Body of pancreas (tissue), 4 donors: ENCODE data around the gene B3GLCT. TPM values are rescaled to one million over a fixed set of nuclear protein-coding genes. Genes with fewer than 3 reads are reported as not detected.

ENCODE experiments used
- ATAC-seq: fragments of 150-250 bp; one replicate; pipeline ENCODE4 v1.9.1; 2016
- DNase-seq, 4 donors: peaks; one replicate each; pipeline ENCODE4 v3.0.0-alpha.2; 2019
- H3K27ac ChIP-seq, 4 donors: fragments of 200-600 bp; sonication (generic); 1 replicate in 3 of 4; 2 replicates in 1 of 4; pipeline versions ENCODE4 v1.5.1 to v1.6.1; 2016 to 2019; ENCODE audit warnings: mild to moderate bottlenecking in 1 of 4, mixed read lengths in 1 of 4, moderate library complexity in 1 of 4
- H3K27me3 ChIP-seq, 2 donors: fragments of 200-600 bp; sonication (generic); one replicate each; pipeline ENCODE4 v1.6.0; 2016; ENCODE audit warnings: mild to moderate bottlenecking in 1 of 2
- H3K36me3 ChIP-seq, 2 donors: fragments of 200-600 bp; sonication (generic); replicated peaks in 1 of 2; 2 replicates each; pipeline ENCODE4 v1.5.1; 2016; ENCODE audit warnings: low read depth in 2 of 2; ENCODE audit not compliant: insufficient read depth in 1 of 2
- H3K4me1 ChIP-seq: fragments of 200-600 bp; sonication (generic); one replicate; pipeline ENCODE4 v1.6.0; 2016
- H3K4me3 ChIP-seq, 2 donors: fragments of 200-600 bp; sonication (generic); 1 replicate in 1 of 2; 2 replicates in 1 of 2; pipeline ENCODE4 v1.5.1; 2016 to 2019
- H3K9me3 ChIP-seq, 3 donors: fragments of 200-600 bp; sonication (generic); 1 replicate in 2 of 3; 2 replicates in 1 of 3; pipeline ENCODE4 v1.5.1; 2016
- POLR2A ChIP-seq, 3 donors: fragments of 450-650 bp; IDR thresholded peaks; one replicate each; pipeline ENCODE4 v1.6.1; 2016; ENCODE audit warnings: antibody characterized with exemption in 3 of 3, mild to moderate bottlenecking in 2 of 3
- WGBS, 2 donors: methylation state at CpG; one replicate each; pipeline ENCODE4 v1.1.5; 2017; 5-methylcytosine and 5-hydroxymethylcytosine counted together
- intact Hi-C: fragments of 100-400 bp; cut with DNase I; formaldehyde crosslinking; loops from one replicate; pipeline ENCODE4 v1.15.1; 2023
- total RNA-seq, 2 donors: library from RNA; depleted of rRNA; stranded (reverse); fragments of >200 nt; gene quantifications; one replicate each; pipeline ENCODE4 v1.1.0, GENCODE V29; 2016
- TF ChIP-seq, protein P1 (sequence below), 7 experiments: fragments of 450-650 bp in 4 of 7; fragments of 200-600 bp in 3 of 7; sonication (generic) in 3 of 7; IDR thresholded peaks; one replicate each; pipeline ENCODE4 v1.5.1; 2016 to 2019; ENCODE audit warnings: antibody characterized with exemption in 7 of 7

Gene B3GLCT
- total RNA-seq, 2 donors from 2014 or later, result 2.0 to 5.2 TPM

- whole genome bisulfite sequencing, 2 donors, result 68 to 86% methylated on average over 8 of the region's 8 CpGs
- H3K4me1 ChIP-seq, result no peaks in the 10 kb centered on the region
- intact Hi-C loops, result no loop called here
- DNase-seq, result no peak
- H3K27ac ChIP-seq, result no peak overlapping the region
- no peaks in the 10 kb centered on the region for H3K9me3 ChIP-seq
- H3K27me3 ChIP-seq, result no peaks in the 10 kb centered on the region
- no peak overlapping the region for H3K4me3 ChIP-seq
- TF ChIP-seq, protein P1, sequence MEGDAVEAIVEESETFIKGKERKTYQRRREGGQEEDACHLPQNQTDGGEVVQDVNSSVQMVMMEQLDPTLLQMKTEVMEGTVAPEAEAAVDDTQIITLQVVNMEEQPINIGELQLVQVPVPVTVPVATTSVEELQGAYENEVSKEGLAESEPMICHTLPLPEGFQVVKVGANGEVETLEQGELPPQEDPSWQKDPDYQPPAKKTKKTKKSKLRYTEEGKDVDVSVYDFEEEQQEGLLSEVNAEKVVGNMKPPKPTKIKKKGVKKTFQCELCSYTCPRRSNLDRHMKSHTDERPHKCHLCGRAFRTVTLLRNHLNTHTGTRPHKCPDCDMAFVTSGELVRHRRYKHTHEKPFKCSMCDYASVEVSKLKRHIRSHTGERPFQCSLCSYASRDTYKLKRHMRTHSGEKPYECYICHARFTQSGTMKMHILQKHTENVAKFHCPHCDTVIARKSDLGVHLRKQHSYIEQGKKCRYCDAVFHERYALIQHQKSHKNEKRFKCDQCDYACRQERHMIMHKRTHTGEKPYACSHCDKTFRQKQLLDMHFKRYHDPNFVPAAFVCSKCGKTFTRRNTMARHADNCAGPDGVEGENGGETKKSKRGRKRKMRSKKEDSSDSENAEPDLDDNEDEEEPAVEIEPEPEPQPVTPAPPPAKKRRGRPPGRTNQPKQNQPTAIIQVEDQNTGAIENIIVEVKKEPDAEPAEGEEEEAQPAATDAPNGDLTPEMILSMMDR (IDR thresholded peaks at IDR 0.05), result no peak
- no peak for TF ChIP-seq POLR2A (IDR thresholded peaks at IDR 0.05)
- ATAC-seq, result no peak
- no peaks in the 10 kb centered on the region for H3K36me3 ChIP-seq
These were observed 20.5 kb upstream of the B3GLCT start for GRCh38 chr13:31179241-31179640.

DNA sequence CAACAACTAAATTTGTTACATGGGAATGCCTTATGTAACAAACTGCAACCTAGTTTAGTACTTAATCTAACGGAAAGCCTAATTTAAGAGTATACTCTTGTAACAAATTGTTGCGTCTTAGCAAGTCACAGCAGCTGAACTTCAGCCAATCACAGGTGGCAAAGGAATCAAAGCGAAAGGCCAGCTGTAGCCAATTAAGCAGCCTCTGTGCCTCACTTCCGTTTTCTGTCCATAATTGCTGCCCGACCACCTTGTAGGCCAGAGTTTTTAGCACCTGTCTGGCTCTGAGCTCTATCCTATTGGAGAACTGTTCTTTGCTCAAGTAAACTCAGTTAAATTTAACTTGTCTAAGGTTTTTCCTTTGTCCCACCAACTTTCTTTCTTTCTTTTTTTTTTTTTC, 20.0 kb upstream of the B3GLCT start:
- WGBS, 2 donors, result 78 to 91% methylated on average over 5 of the region's 5 CpGs
- DNase-seq, result no peak
- Histone ChIP-seq H3K4me3 (no peak overlapping the region), H3K9me3 (no peaks in the 10 kb centered on the region), H3K4me1 (no peaks in the 10 kb centered on the region), H3K27ac (no peak overlapping the region), H3K36me3 (no peaks in the 10 kb centered on the region), H3K27me3 (no peaks in the 10 kb centered on the region)
- no peak for ATAC-seq
- TF ChIP-seq, protein P1 (IDR thresholded peaks at IDR 0.05), result no peak
- no peak for TF ChIP-seq POLR2A (IDR thresholded peaks at IDR 0.05)
- intact Hi-C loops, result no loop called here

- WGBS, 2 donors, result 89 to 93% methylated on average over 10 to 21 of the region's 26 CpGs
- ATAC-seq (no peak), DNase-seq (no peak)
- intact Hi-C loops, result no loop called here
- Histone ChIP-seq H3K4me1 (no peaks in the 10 kb centered on the region), H3K27me3 (no peaks in the 10 kb centered on the region), H3K27ac (no peak overlapping the region), H3K4me3 (no peak overlapping the region), H3K36me3 (no peaks in the 10 kb centered on the region), H3K9me3 (no peaks in the 10 kb centered on the region)
- TF ChIP-seq, protein P1 (IDR thresholded peaks at IDR 0.05), result no peak
- no peak for TF ChIP-seq POLR2A (IDR thresholded peaks at IDR 0.05)
These were observed 16.8 kb upstream of the B3GLCT start for GRCh38 chr13:31182987-31183386.

DNA sequence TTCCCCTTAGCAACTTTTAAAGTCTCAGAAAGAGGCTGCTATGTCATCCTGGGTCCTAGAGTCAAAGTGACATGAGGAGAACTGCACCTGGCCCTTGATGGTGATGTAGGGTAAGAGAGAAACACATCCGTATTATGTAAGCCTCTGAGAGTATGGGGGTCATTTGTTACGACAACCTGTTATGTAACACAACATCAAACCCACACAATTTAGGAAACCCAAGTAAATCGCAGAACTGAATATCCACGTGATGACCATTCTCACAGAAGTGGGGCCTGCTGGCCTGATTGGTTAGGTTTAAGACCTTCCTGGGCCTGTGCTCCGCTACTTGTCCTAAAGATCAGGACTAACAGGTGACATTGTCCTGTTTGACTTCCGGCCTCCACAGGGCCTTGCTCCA, 15.3 kb upstream of the B3GLCT start:
- H3K4me3 ChIP-seq, result no peak overlapping the region
- DNase-seq (no peak), ATAC-seq (no peak)
- H3K4me1 ChIP-seq, result no peaks in the 10 kb centered on the region
- intact Hi-C loops, result no loop called here
- no peaks in the 10 kb centered on the region for H3K27me3 ChIP-seq
- no peak overlapping the region for H3K27ac ChIP-seq
- WGBS, 2 donors, result 79 to 82% methylated on average over 5 to 6 of the region's 6 CpGs
- H3K36me3 ChIP-seq, result no peaks in the 10 kb centered on the region
- no peaks in the 10 kb centered on the region for H3K9me3 ChIP-seq
- no peak for TF ChIP-seq POLR2A (IDR thresholded peaks at IDR 0.05)
- TF ChIP-seq, protein P1 (IDR thresholded peaks at IDR 0.05), result no peak

- intact Hi-C loops, result no loop called here
These were observed 14.7 kb upstream of the B3GLCT start for GRCh38 chr13:31184981-31185645.

More at GRCh38 chr13:31184981-31185645, 14.7 kb upstream of the B3GLCT start:
- H3K4me1 ChIP-seq, result no peaks in the 10 kb centered on the region
- DNase-seq (no peak), ATAC-seq (no peak)
- no peak overlapping the region for H3K4me3 ChIP-seq
- no peak overlapping the region for H3K27ac ChIP-seq
- no peaks in the 10 kb centered on the region for H3K9me3 ChIP-seq
- WGBS, 2 donors, result 55 to 59% methylated on average over 7 of the region's 7 CpGs
- no peaks in the 10 kb centered on the region for H3K27me3 ChIP-seq
- H3K36me3 ChIP-seq, result no peaks in the 10 kb centered on the region
- no peak for TF ChIP-seq POLR2A (IDR thresholded peaks at IDR 0.05)
- TF ChIP-seq, protein P1 (IDR thresholded peaks at IDR 0.05), result no peak
